Measurements from ENCODE around the gene RBMX2.
"Not testable (repeated sequence)": the region's sequence is repeated elsewhere in the genome, so short reads cannot be mapped to it uniquely, and the experiment has no call there.

Gene RBMX2

GRCh38 chrX:130401415-130402207, at the start of gene RBMX2:
Gene RBMX2 (plus strand): TSS chrX:130401987. CDS start chrX:130402033, 46 bp downstream.
- peak; percentile 81 for DNase-seq

GRCh38 chrX:130352050-130352449, 49.7 kb upstream of the RBMX2 start:
- DNase-seq: not testable (repeated sequence)

- no peak for DNase-seq
Observed at GRCh38 chrX:130376077-130376476, 25.7 kb upstream of the RBMX2 start.

- no peak for DNase-seq
Observed at GRCh38 chrX:130378024-130378669, 23.6 kb upstream of the RBMX2 start.

GRCh38 chrX:130385520-130385919, 16.3 kb upstream of the RBMX2 start, which contains the start of gene GPR119:
Gene GPR119 (minus strand): TSS chrX:130385674. CDS start chrX:130385447, 227 bp downstream.
- DNase-seq: no peak

- DNase-seq: no peak
Observed at GRCh38 chrX:130386408-130386808, 15.4 kb upstream of the RBMX2 start.

- peak; percentile 12 for DNase-seq
Observed at GRCh38 chrX:130393451-130394074, 8.2 kb upstream of the RBMX2 start.

GRCh38 chrX:130395341-130395740, 6.4 kb upstream of the RBMX2 start:
- DNase-seq: no peak

- no peak for DNase-seq
Observed at GRCh38 chrX:130402208-130402684, 459 bp downstream of the RBMX2 start.

GRCh38 chrX:130413415-130413814, 11.6 kb downstream of the RBMX2 start:
- DNase-seq: peak; percentile 82

GRCh38 chrX:130414800-130415199, 13.0 kb downstream of the RBMX2 start:
- DNase-seq: no peak

GRCh38 chrX:130415201-130415600, 13.4 kb downstream of the RBMX2 start:
- no peak for DNase-seq

GRCh38 chrX:130416785-130417184, 15.0 kb downstream of the RBMX2 start:
- no peak for DNase-seq

- no peak for DNase-seq
Observed at GRCh38 chrX:130418066-130418465, 16.3 kb downstream of the RBMX2 start.

GRCh38 chrX:130418740-130419139, 17.0 kb downstream of the RBMX2 start:
- no peak for DNase-seq

GRCh38 chrX:130419263-130419662, 17.5 kb downstream of the RBMX2 start:
- DNase-seq: no peak

GRCh38 chrX:130426531-130426930, 24.7 kb downstream of the RBMX2 start:
- no peak for DNase-seq

- not testable (repeated sequence) for DNase-seq
Observed at GRCh38 chrX:130429236-130429635, 27.4 kb downstream of the RBMX2 start.

GRCh38 chrX:130435937-130436336, 34.1 kb downstream of the RBMX2 start:
- DNase-seq: no peak

GRCh38 chrX:130437996-130438395, 36.2 kb downstream of the RBMX2 start:
- DNase-seq: not testable (repeated sequence)

- no peak for DNase-seq
Observed at GRCh38 chrX:130443875-130444274, 42.1 kb downstream of the RBMX2 start.

GRCh38 chrX:130444641-130445336, 43.0 kb downstream of the RBMX2 start:
- DNase-seq: no peak

GRCh38 chrX:130446974-130447373, 45.2 kb downstream of the RBMX2 start:
- no peak for DNase-seq

All from inflammatory macrophage treated with lipopolysaccharide for 4 hours (primary cell).